ENCODE measurements around the gene ATM.

Gene ATM

GRCh38 chr11:108221371-108221770 is 1.5 kb upstream of the ATM start:
- TF ChIP-seq ZFX (IDR thresholded peaks at IDR 0.05; ENCODE audit: borderline replicate concordance) (no peak), CTCF (IDR thresholded peaks at IDR 0.05) (no peak)
- H3K27ac ChIP-seq, result peak overlapping the region; percentile 94

GRCh38 chr11:108221911-108222573 is 825 bp upstream of the ATM start:
- TF ChIP-seq ZFX (IDR thresholded peaks at IDR 0.05; ENCODE audit: borderline replicate concordance) (no peak), CTCF (IDR thresholded peaks at IDR 0.05) (no peak)
- H3K27ac ChIP-seq, result peak overlapping the region; percentile 94

GRCh38 chr11:108223348-108224149 is 682 bp downstream of the ATM start:
- TF ChIP-seq ZFX (IDR thresholded peaks at IDR 0.05; ENCODE audit: borderline replicate concordance), result no peak
- no peak for TF ChIP-seq CTCF (IDR thresholded peaks at IDR 0.05)
- peak overlapping the region; percentile 94 for H3K27ac ChIP-seq

GRCh38 chr11:108224366-108224765 is 1.5 kb downstream of the ATM start:
- no peak overlapping the region; the same call in 1 of the 2 replicates for H3K27ac ChIP-seq

GRCh38 chr11:108224911-108225786 is 2.3 kb downstream of the ATM start:
- H3K27ac ChIP-seq, result no peak overlapping the region
- no peak for TF ChIP-seq CTCF (IDR thresholded peaks at IDR 0.05)
- TF ChIP-seq ZFX (IDR thresholded peaks at IDR 0.05; ENCODE audit: borderline replicate concordance), result no peak

More at GRCh38 chr11:108224366-108224765, 1.5 kb downstream of the ATM start:
- TF ChIP-seq ZFX (IDR thresholded peaks at IDR 0.05; ENCODE audit: borderline replicate concordance), result no peak
- TF ChIP-seq CTCF (IDR thresholded peaks at IDR 0.05), result no peak

- no peak for TF ChIP-seq CTCF (IDR thresholded peaks at IDR 0.05)
- H3K27ac ChIP-seq, result no peak overlapping the region
Measured at GRCh38 chr11:108226036-108226435, 3.2 kb downstream of the ATM start.

All from 22Rv1 (cell line).